Measurements from ENCODE around the gene TRPM5.
"Not testable (repeated sequence)": the region's sequence is repeated elsewhere in the genome, so short reads cannot be mapped to it uniquely, and the experiment has no call there.

Gene TRPM5, protein sequence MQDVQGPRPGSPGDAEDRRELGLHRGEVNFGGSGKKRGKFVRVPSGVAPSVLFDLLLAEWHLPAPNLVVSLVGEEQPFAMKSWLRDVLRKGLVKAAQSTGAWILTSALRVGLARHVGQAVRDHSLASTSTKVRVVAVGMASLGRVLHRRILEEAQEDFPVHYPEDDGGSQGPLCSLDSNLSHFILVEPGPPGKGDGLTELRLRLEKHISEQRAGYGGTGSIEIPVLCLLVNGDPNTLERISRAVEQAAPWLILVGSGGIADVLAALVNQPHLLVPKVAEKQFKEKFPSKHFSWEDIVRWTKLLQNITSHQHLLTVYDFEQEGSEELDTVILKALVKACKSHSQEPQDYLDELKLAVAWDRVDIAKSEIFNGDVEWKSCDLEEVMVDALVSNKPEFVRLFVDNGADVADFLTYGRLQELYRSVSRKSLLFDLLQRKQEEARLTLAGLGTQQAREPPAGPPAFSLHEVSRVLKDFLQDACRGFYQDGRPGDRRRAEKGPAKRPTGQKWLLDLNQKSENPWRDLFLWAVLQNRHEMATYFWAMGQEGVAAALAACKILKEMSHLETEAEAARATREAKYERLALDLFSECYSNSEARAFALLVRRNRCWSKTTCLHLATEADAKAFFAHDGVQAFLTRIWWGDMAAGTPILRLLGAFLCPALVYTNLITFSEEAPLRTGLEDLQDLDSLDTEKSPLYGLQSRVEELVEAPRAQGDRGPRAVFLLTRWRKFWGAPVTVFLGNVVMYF (N-terminal part only)

DNA sequence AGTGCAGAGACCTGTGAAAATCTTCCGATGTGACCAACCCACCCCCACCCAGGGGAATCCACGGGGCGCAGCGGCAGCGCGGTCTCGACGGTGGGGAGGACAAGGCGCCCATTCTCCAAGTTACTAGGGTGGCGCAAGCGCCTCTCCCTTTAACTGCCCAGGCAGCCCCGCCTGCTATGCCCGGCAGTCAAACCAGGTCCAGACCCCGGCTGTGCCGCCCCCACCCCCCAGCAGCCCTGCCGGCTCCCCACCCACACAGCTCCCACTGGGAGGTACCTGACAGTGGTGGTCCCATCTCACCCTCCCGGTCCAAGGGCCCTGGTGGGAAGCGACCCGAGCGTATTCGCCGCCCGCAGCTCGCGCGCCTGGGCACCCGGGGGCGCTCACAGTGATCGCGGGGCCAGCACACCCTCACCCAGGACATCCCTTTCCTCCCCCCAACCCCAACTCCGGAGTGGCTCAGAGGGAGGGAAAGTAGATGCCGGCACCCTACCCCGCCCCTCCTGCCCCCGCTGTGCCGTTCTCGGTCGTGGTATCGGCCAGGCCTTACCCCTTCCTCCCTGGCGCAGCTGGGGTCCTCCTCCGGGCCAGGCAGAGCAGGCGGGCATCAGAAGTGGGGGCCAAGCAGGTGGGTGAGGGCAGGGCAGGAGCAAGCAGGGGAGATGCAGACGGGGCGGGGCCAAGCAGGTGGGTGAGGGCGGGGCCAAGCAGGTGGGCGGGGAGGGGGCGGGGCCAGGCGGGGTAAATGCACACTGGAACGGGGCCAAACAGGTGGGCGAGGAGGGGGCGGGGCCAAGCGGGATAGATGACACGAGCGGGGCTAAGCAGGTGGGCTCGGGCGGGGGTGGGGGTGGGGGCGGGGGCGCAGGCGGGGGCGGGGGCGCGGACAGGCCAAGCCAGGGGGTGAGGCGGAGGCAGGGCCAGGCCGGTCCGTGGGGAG lies at the start of gene TRPM5:
Gene TRPM5 (minus strand): TSS at position 634 of the 940 bp plus-strand sequence. CDS start 21,478 bp downstream, outside the sequence.
- Mint-ChIP-seq H3K9me3 (no peaks in the 10 kb centered on the region), H3K27ac (no peak within 1 kb of the TSS), H3K36me3 (ENCODE audit: low read depth) (no peaks in the 10 kb centered on the region), H3K27me3 (ENCODE audit: low read depth) (peaks cover 19% of the 10 kb centered on the region), H3K4me3 (peak within 1 kb of the TSS; percentile 86), H3K4me1 (ENCODE audit: low read depth) (peaks cover 19% of the 10 kb centered on the region)

DNA sequence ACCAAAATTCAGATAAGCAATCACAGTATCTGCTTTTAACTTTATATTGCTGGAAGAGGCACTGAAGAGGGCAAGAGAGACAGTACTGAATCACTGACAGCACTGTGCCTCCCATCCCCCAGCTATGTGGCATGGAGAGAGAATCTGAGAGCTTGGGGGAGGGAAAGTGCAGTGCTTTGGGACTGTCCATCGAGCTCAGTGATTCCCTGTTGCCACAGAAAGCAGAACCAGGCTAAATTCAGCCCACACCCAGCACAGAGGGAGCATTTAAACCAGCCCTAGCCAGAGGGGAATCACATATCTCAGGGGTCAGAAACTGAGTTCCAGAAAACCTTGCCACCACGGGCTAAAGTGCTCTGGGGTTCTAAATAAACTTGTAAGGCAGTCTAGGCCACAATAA lies 44.8 kb upstream of the TRPM5 start:
- Mint-ChIP-seq H3K4me1 (ENCODE audit: low read depth) (no peaks in the 10 kb centered on the region), H3K27ac (no peak overlapping the region), H3K4me3 (no peak overlapping the region), H3K27me3 (ENCODE audit: low read depth) (no peaks in the 10 kb centered on the region), H3K9me3 (peaks cover 50% of the 10 kb centered on the region), H3K36me3 (ENCODE audit: low read depth) (peaks cover 10% of the 10 kb centered on the region)

DNA sequence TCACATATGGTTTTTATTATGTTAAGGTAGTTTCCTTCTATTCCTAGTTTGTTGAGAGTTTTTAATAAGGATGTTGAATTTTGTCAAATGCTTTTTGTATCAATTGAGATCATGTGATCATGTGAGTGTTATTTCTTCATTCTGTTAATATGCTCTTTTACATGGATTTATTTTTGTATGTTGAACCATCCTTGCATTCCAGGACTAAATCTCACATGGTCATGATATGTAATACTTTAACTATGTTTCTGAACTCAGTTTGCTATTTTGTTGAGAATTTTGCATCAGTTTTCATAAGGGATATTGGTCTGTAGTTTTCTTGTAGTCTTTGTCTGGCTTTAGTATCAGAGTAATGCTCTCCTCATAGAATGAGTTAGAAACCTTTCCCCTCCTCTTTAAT lies 43.7 kb upstream of the TRPM5 start:
- H3K27ac Mint-ChIP-seq, result no peak overlapping the region
- no peaks in the 10 kb centered on the region for H3K27me3 Mint-ChIP-seq (ENCODE audit: low read depth)
- peaks cover 44% of the 10 kb centered on the region for H3K9me3 Mint-ChIP-seq
- peaks cover 10% of the 10 kb centered on the region for H3K36me3 Mint-ChIP-seq (ENCODE audit: low read depth)
- no peaks in the 10 kb centered on the region for H3K4me1 Mint-ChIP-seq (ENCODE audit: low read depth)
- no peak overlapping the region for H3K4me3 Mint-ChIP-seq

DNA sequence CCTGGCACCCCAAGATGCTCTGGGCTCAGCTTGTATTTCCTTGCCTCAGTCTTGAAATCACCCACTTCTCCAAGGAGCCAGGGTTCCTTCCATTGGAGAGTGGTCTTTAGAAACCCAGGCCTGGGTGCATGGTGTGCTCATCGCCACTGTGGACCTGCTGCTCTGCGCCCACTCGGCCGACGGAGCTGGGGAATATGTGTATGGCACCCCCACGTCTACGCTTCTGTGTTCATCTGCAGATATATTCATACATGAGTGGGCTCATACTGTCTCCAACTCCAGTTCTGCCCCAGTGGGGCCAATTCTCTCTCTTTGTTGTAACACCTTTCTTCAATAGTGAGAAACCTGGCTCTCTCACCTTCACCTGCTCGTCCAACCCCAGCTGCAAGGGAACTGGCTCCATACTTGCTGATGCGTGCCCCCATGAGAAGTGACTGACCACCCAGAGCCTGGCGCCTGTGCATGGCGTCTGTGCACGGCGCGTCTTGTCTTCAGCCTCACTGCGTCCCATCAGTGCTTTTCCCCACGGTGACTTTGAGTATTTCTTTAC lies 40.3 kb upstream of the TRPM5 start:
- Mint-ChIP-seq H3K4me1 (ENCODE audit: low read depth) (peaks cover 12% of the 10 kb centered on the region), H3K27ac (no peak overlapping the region), H3K9me3 (peaks cover 37% of the 10 kb centered on the region), H3K27me3 (ENCODE audit: low read depth) (peaks cover 3% of the 10 kb centered on the region), H3K36me3 (ENCODE audit: low read depth) (peaks cover 17% of the 10 kb centered on the region), H3K4me3 (no peak overlapping the region)

DNA sequence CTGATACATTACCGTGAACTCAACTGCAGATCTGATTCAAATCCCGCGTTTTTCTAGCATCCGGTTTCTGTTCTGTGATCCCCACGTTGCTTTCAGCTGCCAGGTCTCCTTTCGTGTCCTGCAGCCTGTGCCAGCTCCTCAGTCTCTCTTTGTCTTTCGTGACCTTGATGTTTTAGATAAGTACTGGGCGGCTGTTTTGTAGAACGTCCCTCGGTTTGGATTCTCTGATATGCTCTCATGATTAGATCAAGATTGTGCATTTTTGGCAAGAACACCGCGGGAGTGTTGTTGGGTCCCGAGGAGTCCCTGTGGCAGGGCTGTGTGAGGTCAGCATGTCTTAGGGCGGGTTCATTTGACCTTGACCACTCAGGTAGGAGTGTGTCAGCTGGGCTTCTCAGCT lies 39.1 kb upstream of the TRPM5 start:
- H3K27ac Mint-ChIP-seq, result no peak overlapping the region
- peaks cover 25% of the 10 kb centered on the region for H3K36me3 Mint-ChIP-seq (ENCODE audit: low read depth)
- peaks cover 36% of the 10 kb centered on the region for H3K9me3 Mint-ChIP-seq
- H3K4me3 Mint-ChIP-seq, result no peak overlapping the region
- H3K27me3 Mint-ChIP-seq (ENCODE audit: low read depth), result peaks cover 3% of the 10 kb centered on the region
- H3K4me1 Mint-ChIP-seq (ENCODE audit: low read depth), result peaks cover 12% of the 10 kb centered on the region

DNA sequence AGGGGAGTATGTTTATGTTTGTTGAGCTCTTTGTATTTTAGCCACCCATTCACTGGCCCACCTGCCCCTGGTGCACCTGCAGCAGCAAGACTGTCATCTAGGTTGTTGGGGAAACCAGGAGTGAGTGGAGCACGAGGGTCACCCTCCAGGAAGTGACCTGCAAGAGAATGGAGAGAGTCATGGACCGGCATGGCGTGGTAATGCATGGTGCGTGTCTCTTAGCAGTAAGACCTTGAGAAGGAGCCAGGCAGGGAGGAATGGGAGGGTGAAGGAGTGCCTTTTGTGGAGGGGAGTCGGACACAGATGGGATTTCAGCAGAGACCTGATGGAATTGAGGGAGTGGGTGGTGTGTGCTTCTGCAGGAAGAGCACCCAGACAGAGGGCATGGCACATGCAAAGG lies 38.4 kb upstream of the TRPM5 start:
- Mint-ChIP-seq H3K4me1 (ENCODE audit: low read depth) (peaks cover 13% of the 10 kb centered on the region), H3K27ac (no peak overlapping the region), H3K9me3 (peaks cover 36% of the 10 kb centered on the region), H3K4me3 (no peak overlapping the region), H3K36me3 (ENCODE audit: low read depth) (peaks cover 27% of the 10 kb centered on the region), H3K27me3 (ENCODE audit: low read depth) (peaks cover 3% of the 10 kb centered on the region)

DNA sequence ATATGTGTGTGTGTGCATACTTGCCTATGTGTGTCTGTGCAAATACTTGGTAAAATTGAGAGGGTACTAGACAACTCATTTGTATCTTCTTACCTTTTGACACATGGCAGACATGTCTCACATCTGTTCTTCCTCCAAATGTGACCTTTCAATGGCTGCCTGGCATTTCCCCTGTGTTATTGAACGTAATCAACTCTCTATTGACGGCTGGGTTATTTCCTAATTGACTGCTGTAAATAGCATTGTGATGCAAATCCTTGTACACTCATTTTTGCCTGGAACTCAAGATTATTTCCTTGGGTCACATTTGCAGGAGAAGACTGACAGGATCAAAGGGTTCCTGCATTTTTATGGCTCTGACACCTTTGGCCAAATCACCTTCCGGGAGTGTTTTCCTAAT lies 37.9 kb upstream of the TRPM5 start:
- peaks cover 29% of the 10 kb centered on the region for H3K36me3 Mint-ChIP-seq (ENCODE audit: low read depth)
- no peak overlapping the region for H3K4me3 Mint-ChIP-seq
- peaks cover 36% of the 10 kb centered on the region for H3K9me3 Mint-ChIP-seq
- no peak overlapping the region for H3K27ac Mint-ChIP-seq
- H3K4me1 Mint-ChIP-seq (ENCODE audit: low read depth), result peaks cover 13% of the 10 kb centered on the region
- H3K27me3 Mint-ChIP-seq (ENCODE audit: low read depth), result peaks cover 3% of the 10 kb centered on the region

DNA sequence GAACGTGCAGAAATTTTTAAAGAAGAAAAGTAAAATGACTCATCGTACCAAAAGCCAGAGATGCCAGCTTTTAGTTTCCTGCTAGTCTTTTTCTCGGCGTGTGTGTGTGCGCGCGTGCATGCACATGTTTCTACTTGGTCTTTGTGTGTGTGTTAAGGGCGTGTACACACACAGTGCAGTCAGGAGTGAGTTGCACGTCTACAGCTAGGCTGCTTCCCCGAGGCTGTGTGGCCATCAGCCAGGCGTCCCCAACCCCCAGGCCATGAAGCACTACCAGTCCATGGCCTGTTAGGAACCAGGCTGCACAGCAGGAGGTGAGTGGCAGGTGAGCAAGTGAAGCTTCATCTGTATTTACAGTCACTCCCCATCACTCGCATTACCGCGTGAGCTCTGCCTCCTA lies 36.9 kb upstream of the TRPM5 start:
- peaks cover 32% of the 10 kb centered on the region for H3K36me3 Mint-ChIP-seq (ENCODE audit: low read depth)
- H3K27me3 Mint-ChIP-seq (ENCODE audit: low read depth), result peaks cover 3% of the 10 kb centered on the region
- H3K9me3 Mint-ChIP-seq, result peaks cover 34% of the 10 kb centered on the region
- no peak overlapping the region for H3K27ac Mint-ChIP-seq
- H3K4me1 Mint-ChIP-seq (ENCODE audit: low read depth), result peaks cover 13% of the 10 kb centered on the region
- no peak overlapping the region for H3K4me3 Mint-ChIP-seq

DNA sequence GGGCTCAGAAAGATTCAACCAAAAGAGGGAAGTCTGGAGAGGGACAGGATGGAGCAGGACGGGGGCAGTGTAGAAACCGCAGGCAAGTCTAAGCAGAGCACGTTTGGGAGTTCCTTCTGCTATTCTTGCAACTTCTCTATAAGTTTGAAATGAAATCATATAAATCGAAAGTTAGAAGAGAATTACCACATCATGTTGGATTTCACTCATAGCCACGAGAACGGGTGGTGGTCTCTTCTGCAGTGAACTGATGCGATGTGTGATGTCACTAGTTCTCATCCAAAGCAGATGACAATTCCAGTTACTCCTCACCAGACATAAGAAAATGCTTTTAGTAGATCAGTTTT lies 36.5 kb upstream of the TRPM5 start:
- Mint-ChIP-seq H3K36me3 (ENCODE audit: low read depth) (peaks cover 31% of the 10 kb centered on the region), H3K27ac (no peak overlapping the region)

DNA sequence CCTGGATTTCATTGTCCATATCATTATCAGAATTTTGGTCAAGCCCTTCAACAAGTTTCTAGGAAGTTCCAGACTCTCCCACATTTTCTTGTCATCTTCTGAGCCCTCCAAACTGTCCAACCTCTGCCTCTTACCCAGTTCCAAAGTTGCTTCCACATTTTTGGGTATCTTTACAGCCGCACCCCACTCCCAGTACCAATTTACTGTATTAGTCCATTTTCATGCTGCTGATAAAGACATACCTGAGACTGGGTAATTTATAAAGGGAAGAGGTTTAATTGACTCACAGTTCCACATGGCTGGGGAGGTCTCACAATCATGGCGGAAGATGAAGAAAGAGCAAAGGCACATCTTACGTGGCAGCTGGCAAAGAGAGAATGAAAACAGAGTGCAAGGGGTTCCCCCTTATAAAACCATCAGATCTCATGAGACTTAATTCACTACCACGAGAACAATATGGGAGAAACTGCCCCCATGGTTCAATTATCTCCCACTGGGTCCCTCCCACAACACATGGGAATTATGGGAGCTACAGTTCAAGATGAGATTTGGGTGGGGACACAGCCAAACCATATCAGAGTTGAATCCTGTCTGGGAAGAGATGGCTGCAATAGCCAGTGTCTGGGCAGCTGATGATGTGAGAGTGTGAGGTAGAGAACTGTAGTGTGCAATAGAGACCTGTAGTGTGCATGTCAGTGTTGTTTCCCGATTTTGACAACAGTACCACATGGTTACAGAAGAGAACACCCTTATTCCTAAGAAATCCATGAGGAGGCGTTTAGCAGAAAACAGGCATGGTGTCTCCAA lies 36.0 kb upstream of the TRPM5 start:
- Mint-ChIP-seq H3K4me1 (ENCODE audit: low read depth) (peaks cover 13% of the 10 kb centered on the region), H3K4me3 (peak overlapping the region; percentile 32), H3K36me3 (ENCODE audit: low read depth) (peaks cover 26% of the 10 kb centered on the region), H3K9me3 (peaks cover 25% of the 10 kb centered on the region)
- not testable (repeated sequence) for H3K27me3 Mint-ChIP-seq (ENCODE audit: low read depth); H3K27ac Mint-ChIP-seq

More for the DNA sequence above, 36.5 kb upstream of the TRPM5 start:
- Mint-ChIP-seq H3K4me3 (peak overlapping the region; percentile 32), H3K27me3 (ENCODE audit: low read depth) (peaks cover 3% of the 10 kb centered on the region), H3K9me3 (peaks cover 31% of the 10 kb centered on the region), H3K4me1 (ENCODE audit: low read depth) (peaks cover 13% of the 10 kb centered on the region)

DNA sequence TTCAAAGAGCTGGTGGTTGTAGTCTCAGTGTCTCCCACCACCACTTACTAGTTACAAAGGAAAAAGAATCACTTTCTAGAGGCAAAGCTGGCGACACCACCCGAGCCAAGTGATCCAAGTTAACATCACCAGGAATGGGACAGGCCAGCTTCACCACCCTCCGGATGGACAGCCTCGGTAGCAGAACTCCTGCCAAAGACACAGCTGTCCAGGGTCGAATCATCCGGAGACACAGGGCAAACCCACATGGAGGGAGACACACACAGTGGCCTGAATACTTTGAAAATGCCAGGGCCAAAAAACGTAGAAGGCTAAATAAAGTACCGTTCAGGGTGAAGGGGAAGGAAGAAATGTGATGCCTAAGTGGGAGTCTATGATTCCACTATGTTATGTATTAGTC lies 33.6 kb upstream of the TRPM5 start:
- peaks cover 26% of the 10 kb centered on the region for H3K36me3 Mint-ChIP-seq (ENCODE audit: low read depth)
- H3K4me1 Mint-ChIP-seq (ENCODE audit: low read depth), result peaks cover 13% of the 10 kb centered on the region
- H3K27ac Mint-ChIP-seq, result no peak overlapping the region
- no peak overlapping the region for H3K4me3 Mint-ChIP-seq
- H3K27me3 Mint-ChIP-seq (ENCODE audit: low read depth), result peaks cover 3% of the 10 kb centered on the region
- peaks cover 24% of the 10 kb centered on the region for H3K9me3 Mint-ChIP-seq

DNA sequence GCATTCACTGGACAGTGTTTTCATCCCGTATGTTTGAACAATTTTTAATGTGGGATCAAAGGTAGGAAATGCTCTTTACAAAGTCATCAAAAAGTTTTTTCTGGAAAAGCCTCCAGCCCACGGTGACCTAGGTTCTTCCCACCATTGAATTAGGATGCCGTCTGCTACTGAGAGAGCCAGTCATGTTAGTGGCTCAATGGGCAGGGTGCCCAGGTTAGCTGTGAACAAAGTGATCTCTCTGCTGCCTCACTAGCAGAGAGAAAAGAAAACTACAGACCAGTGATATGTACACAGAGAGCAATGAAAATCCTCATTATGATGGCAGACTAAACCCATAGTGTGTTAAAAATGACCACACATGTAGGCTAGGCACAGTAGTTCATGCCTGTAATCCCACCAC lies 32.9 kb upstream of the TRPM5 start:
- peaks cover 3% of the 10 kb centered on the region for H3K27me3 Mint-ChIP-seq (ENCODE audit: low read depth)
- no peak overlapping the region for H3K4me3 Mint-ChIP-seq
- peaks cover 13% of the 10 kb centered on the region for H3K4me1 Mint-ChIP-seq (ENCODE audit: low read depth)
- H3K9me3 Mint-ChIP-seq, result peaks cover 24% of the 10 kb centered on the region
- no peak overlapping the region for H3K27ac Mint-ChIP-seq
- peaks cover 26% of the 10 kb centered on the region for H3K36me3 Mint-ChIP-seq (ENCODE audit: low read depth)

DNA sequence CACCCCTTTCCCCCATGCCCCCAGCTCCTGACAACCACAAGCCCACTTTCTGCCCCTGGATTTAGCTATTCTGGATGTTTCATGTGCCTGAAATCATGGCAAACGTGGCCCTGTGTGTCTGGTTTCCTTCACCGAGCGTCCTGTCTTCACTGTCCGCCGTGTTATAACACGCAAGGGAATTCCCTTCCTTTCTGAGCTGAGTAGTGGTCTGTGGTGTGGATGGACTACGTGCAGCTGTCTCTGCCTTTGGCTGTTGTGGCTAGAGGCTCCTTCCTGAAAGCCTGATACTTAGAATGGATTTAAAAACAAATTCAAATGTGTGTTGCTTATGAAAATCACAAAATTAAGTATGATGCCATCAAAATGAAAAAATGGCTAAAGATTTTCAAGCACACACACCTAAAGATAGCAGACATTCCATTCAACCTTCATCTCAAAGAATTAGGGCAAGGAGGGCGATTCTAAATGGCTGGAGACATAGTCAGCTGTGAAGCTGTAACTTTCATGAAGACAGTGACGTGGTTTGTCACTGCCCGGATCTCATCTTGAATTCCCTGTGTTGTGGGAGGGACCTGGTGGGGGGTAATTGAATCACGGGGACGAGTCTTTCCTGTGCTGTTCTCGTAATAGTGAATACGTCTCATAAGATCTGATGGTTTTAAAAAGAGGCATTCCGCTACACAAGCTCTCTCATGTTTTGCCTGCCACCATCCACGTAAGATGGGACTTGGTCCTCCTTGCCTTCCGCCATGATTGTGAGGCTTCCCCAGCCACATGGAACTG lies 31.0 kb upstream of the TRPM5 start:
- Mint-ChIP-seq H3K27me3 (ENCODE audit: low read depth) (no peaks in the 10 kb centered on the region), H3K27ac (no peak overlapping the region), H3K4me1 (ENCODE audit: low read depth) (peaks cover 1% of the 10 kb centered on the region), H3K36me3 (ENCODE audit: low read depth) (peaks cover 24% of the 10 kb centered on the region), H3K4me3 (no peak overlapping the region), H3K9me3 (peaks cover 24% of the 10 kb centered on the region)

Measured in T-helper 1 cell treated with Interleukin-12 subunit alpha and Interleukin-12 subunit beta and Interleukin-4 antibody, amounts not matched to agents 30 μg/mL and 1 μg/mL, for 36 hours (primary cell).